Measurements from ENCODE around the gene USP40.

The USP40 gene

GRCh38 chr2:233538741-233539140 lies 27.8 kb downstream of the USP40 start:
- in situ Hi-C loops (cut with MboI; ENCODE audit: low sequenced_read_pairs, unreplicated experiment): no loop called here
- DNase-seq (ENCODE audit: low spot score): no peak
- no peak for TF ChIP-seq CTCF (IDR thresholded peaks at IDR 0.05; ENCODE audit: borderline replicate concordance, control extremely low read depth, extremely low read depth, insufficient read depth, missing control alignments)

- no peak for TF ChIP-seq CTCF (IDR thresholded peaks at IDR 0.05; ENCODE audit: borderline replicate concordance, control extremely low read depth, extremely low read depth, insufficient read depth, missing control alignments)
- DNase-seq (ENCODE audit: low spot score): no peak
- in situ Hi-C loops (cut with MboI; ENCODE audit: low sequenced_read_pairs, unreplicated experiment): no loop called here
Observed at GRCh38 chr2:233535271-233535670, 31.3 kb downstream of the USP40 start.

- in situ Hi-C loops (cut with MboI; ENCODE audit: low sequenced_read_pairs, unreplicated experiment): no loop called here
- no peak for DNase-seq (ENCODE audit: low spot score)
- TF ChIP-seq CTCF (IDR thresholded peaks at IDR 0.05; ENCODE audit: borderline replicate concordance, control extremely low read depth, extremely low read depth, insufficient read depth, missing control alignments): no peak
Observed at GRCh38 chr2:233532971-233533370, 33.6 kb downstream of the USP40 start.

GRCh38 chr2:233531955-233532354 lies 34.6 kb downstream of the USP40 start:
- in situ Hi-C loops (cut with MboI; ENCODE audit: low sequenced_read_pairs, unreplicated experiment): no loop called here
- DNase-seq (ENCODE audit: low spot score): no peak
- no peak for TF ChIP-seq CTCF (IDR thresholded peaks at IDR 0.05; ENCODE audit: borderline replicate concordance, control extremely low read depth, extremely low read depth, insufficient read depth, missing control alignments)

GRCh38 chr2:233530381-233530780 lies 36.2 kb downstream of the USP40 start:
- TF ChIP-seq CTCF (IDR thresholded peaks at IDR 0.05; ENCODE audit: borderline replicate concordance, control extremely low read depth, extremely low read depth, insufficient read depth, missing control alignments): no peak
- in situ Hi-C loops (cut with MboI; ENCODE audit: low sequenced_read_pairs, unreplicated experiment): no loop called here
- DNase-seq (ENCODE audit: low spot score): no peak

- no peak for TF ChIP-seq CTCF (IDR thresholded peaks at IDR 0.05; ENCODE audit: borderline replicate concordance, control extremely low read depth, extremely low read depth, insufficient read depth, missing control alignments)
- no peak for DNase-seq (ENCODE audit: low spot score)
- in situ Hi-C loops (cut with MboI; ENCODE audit: low sequenced_read_pairs, unreplicated experiment): no loop called here
Observed at GRCh38 chr2:233528182-233528581, 38.4 kb downstream of the USP40 start.

- DNase-seq (ENCODE audit: low spot score): no peak
- no peak for TF ChIP-seq CTCF (IDR thresholded peaks at IDR 0.05; ENCODE audit: borderline replicate concordance, control extremely low read depth, extremely low read depth, insufficient read depth, missing control alignments)
- in situ Hi-C loops (cut with MboI; ENCODE audit: low sequenced_read_pairs, unreplicated experiment): no loop called here
Observed at GRCh38 chr2:233525791-233526190, 40.8 kb downstream of the USP40 start.
